GM19238 (cell line): Measurements from ENCODE around the gene ARHGEF11.

Experiments
- DNase-seq: peaks from one replicate; pipeline ENCODE4 v3.0.0; 2011; ENCODE audit warnings: low spot score; ENCODE audit not compliant: insufficient read length

ARHGEF11 gene

GRCh38 chr1:156896490-156897033 is 149.0 kb downstream of the ARHGEF11 start:
- DNase-seq = no peak

GRCh38 chr1:156895927-156896326 is 149.6 kb downstream of the ARHGEF11 start:
- no peak for DNase-seq

GRCh38 chr1:156895455-156895812 is 150.1 kb downstream of the ARHGEF11 start:
- DNase-seq = no peak

GRCh38 chr1:156894711-156895454 is 150.7 kb downstream of the ARHGEF11 start:
- DNase-seq = no peak

GRCh38 chr1:156894001-156894400 is 151.5 kb downstream of the ARHGEF11 start:
- DNase-seq = no peak

GRCh38 chr1:156893048-156893953 is 152.2 kb downstream of the ARHGEF11 start, which contains the start of gene PEAR1:
Gene PEAR1 (plus strand): TSS chr1:156893718. CDS start chr1:156903927, 10,209 bp downstream.
- no peak for DNase-seq

- DNase-seq = peak; percentile 78
These were observed 153.1 kb downstream of the ARHGEF11 start for GRCh38 chr1:156892190-156893047.

GRCh38 chr1:156889802-156890580 is 155.6 kb downstream of the ARHGEF11 start:
- peak; percentile 66 for DNase-seq

GRCh38 chr1:156887734-156888133 is 157.8 kb downstream of the ARHGEF11 start:
- DNase-seq = no peak

GRCh38 chr1:156887317-156887716 is 158.2 kb downstream of the ARHGEF11 start:
- no peak for DNase-seq

- DNase-seq = no peak
These were observed 158.8 kb downstream of the ARHGEF11 start for GRCh38 chr1:156886583-156887281.

GRCh38 chr1:156885880-156886355 is 159.6 kb downstream of the ARHGEF11 start:
- DNase-seq = no peak

GRCh38 chr1:156885314-156885713 is 160.2 kb downstream of the ARHGEF11 start:
- no peak for DNase-seq
